ENCODE data around the gene SLC30A3. TPM values are rescaled to one million over a fixed set of nuclear protein-coding genes. Genes with fewer than 3 reads are reported as not detected.

Gene SLC30A3
- total RNA-seq, 1 experiment from 2014 or later = not detected

DNA sequence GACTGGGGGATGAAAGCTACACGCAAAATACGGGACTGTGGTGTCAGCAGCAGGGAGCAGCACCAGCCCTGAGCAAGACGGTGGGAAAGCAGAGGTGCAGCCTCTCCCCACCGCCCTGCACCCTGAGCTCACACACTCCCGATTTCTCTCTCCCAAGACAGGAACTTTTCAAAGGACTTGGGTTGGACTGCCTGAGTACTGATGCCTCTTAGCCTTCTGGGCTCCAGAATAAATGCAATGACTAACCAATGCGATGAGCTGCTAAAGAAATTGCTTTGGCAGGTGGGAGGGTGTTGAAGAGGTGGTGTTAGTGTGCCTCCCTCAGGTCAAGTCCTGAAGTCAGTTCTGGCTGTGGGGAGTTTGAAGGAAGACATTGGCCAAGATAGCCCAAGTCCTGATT is 29.0 kb upstream of the SLC30A3 start:
- CTCF ChIA-PET = interaction anchor here (0.6 to 6.1 kb wide), 5 partner anchors 11 to 194 kb away, joined by 3 to 46 read pairs (median 9); partner anchors contain the start of gene TRIM54
- H3K4me3 Mint-ChIP-seq (ENCODE audit: unreplicated experiment) = no peak overlapping the region
- H3K27me3 Mint-ChIP-seq (ENCODE audit: insufficient read depth, unreplicated experiment) = peaks cover 14% of the 10 kb centered on the region
- POLR2A ChIA-PET = interaction anchor here (1.9 to 2.9 kb wide), 2 partner anchors 9 to 32 kb away, joined by 7 to 22 read pairs; partner anchors contain the start of gene TRIM54
- no peak for TF ChIP-seq CTCF (IDR thresholded peaks at IDR 0.05; ENCODE audit: unreplicated experiment)
- no peaks in the 10 kb centered on the region for H3K9me3 Mint-ChIP-seq (ENCODE audit: unreplicated experiment)
- no TSS peak for BruUV-seq (replicated peaks)
- peaks cover 8% of the 10 kb centered on the region for H3K4me1 Mint-ChIP-seq (ENCODE audit: insufficient read depth, unreplicated experiment)
- H3K27ac Mint-ChIP-seq (ENCODE audit: low read depth, unreplicated experiment) = no peak overlapping the region
- peak; percentile 33 for DNase-seq (ENCODE audit: unreplicated experiment)
- no peaks in the 10 kb centered on the region for H3K36me3 Mint-ChIP-seq (ENCODE audit: insufficient read depth, unreplicated experiment)
- intact Hi-C loops (cut with micrococcal nuclease) = no loop called here

DNA sequence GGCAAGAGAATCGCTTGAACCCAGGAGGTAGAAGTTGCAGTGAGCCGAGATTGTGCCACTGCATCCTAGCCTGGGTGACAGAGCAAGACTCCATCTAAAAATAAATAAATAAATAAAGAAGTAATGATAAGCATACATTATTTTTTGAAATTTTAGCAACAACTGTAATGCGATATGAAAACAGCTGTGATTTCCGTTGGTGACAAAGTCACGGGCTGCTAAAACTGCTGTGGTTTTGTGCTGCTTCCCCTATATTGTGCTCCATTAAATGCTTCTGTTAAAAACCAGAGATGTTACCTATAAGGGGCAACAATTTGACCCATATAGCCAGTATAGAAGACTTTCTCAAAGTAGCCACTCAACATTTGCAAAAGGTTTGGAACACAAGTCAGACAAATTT is 27.7 kb upstream of the SLC30A3 start:
- intact Hi-C loops (cut with micrococcal nuclease) = no loop called here
- no peak for TF ChIP-seq CTCF (IDR thresholded peaks at IDR 0.05; ENCODE audit: unreplicated experiment)
- Mint-ChIP-seq H3K4me1 (ENCODE audit: insufficient read depth, unreplicated experiment) (peaks cover 8% of the 10 kb centered on the region), H3K27ac (ENCODE audit: low read depth, unreplicated experiment) (no peak overlapping the region), H3K27me3 (ENCODE audit: insufficient read depth, unreplicated experiment) (peaks cover 14% of the 10 kb centered on the region), H3K9me3 (ENCODE audit: unreplicated experiment) (no peaks in the 10 kb centered on the region), H3K36me3 (ENCODE audit: insufficient read depth, unreplicated experiment) (no peaks in the 10 kb centered on the region), H3K4me3 (ENCODE audit: unreplicated experiment) (no peak overlapping the region)
- CTCF ChIA-PET = interaction anchor here (1.4 to 5.1 kb wide), 3 partner anchors 9 to 13 kb away, joined by 4 to 32 read pairs (median 9); partner anchors contain the start of gene TRIM54
- no TSS peak for BruUV-seq (replicated peaks)
- POLR2A ChIA-PET = no interaction called here
- no peak for DNase-seq (ENCODE audit: unreplicated experiment)

DNA sequence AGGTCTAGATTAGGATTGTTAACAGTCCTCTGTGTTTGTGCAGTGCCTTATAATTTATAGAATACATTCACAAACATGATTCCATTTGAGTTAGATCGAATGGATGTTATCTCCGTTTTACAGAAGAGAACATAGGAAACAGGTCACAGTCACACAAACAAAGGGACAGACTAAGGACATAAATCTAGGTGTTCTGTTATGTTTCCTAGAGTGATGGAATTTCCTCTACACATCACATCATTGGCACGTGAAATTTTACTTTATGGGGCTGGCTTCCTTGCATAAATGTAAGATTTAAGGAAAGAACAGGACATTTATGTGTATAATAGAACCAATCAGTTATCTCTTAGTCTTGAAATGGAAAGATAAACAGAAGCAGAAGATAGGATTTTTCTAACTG is 25.8 kb upstream of the SLC30A3 start:
- TF ChIP-seq CTCF (IDR thresholded peaks at IDR 0.05; ENCODE audit: unreplicated experiment) = no peak
- Mint-ChIP-seq H3K27me3 (ENCODE audit: insufficient read depth, unreplicated experiment) (peaks cover 14% of the 10 kb centered on the region), H3K36me3 (ENCODE audit: insufficient read depth, unreplicated experiment) (no peaks in the 10 kb centered on the region), H3K27ac (ENCODE audit: low read depth, unreplicated experiment) (no peak overlapping the region), H3K9me3 (ENCODE audit: unreplicated experiment) (no peaks in the 10 kb centered on the region), H3K4me3 (ENCODE audit: unreplicated experiment) (no peak overlapping the region), H3K4me1 (ENCODE audit: insufficient read depth, unreplicated experiment) (peaks cover 8% of the 10 kb centered on the region)
- intact Hi-C loops (cut with micrococcal nuclease) = loop anchor here (10.0 kb wide), 1 partner anchor 74 kb away; the partner anchor contains the start of genes ATRAID, CAD and SLC5A6
- POLR2A ChIA-PET = no interaction called here
- no peak for DNase-seq (ENCODE audit: unreplicated experiment)
- CTCF ChIA-PET = interaction anchor here (0.8 to 1.7 kb wide), 3 partner anchors 10 to 14 kb away, joined by 4 to 9 read pairs (median 5); no protein-coding TSS in a partner anchor
- BruUV-seq (replicated peaks) = no TSS peak

DNA sequence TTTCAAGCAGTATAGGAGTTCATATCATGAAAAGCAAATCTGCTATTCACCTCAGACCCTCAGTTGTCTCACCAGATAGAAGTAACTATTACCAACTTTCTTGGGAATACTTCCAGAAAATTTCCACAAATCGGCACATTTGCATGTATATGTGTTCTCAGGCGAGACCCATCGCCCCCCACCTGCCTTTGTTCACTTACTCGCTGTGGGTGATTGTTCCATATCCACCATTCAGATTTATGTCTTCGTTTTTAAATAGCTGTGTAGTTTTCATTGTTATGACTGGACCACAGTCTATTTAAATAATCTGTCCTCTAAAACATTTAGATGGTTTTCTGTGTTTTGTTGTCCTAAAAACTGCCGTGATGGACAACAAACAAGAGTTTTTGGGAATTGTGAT is 22.6 kb upstream of the SLC30A3 start:
- no peak overlapping the region for H3K4me3 Mint-ChIP-seq (ENCODE audit: unreplicated experiment)
- no peak overlapping the region for H3K27ac Mint-ChIP-seq (ENCODE audit: low read depth, unreplicated experiment)
- no TSS peak for BruUV-seq (replicated peaks)
- POLR2A ChIA-PET = interaction anchor here (0.7 kb wide), 1 partner anchor 230 kb away, joined by 3 read pairs; no protein-coding TSS in a partner anchor
- no peaks in the 10 kb centered on the region for H3K36me3 Mint-ChIP-seq (ENCODE audit: insufficient read depth, unreplicated experiment)
- H3K27me3 Mint-ChIP-seq (ENCODE audit: insufficient read depth, unreplicated experiment) = no peaks in the 10 kb centered on the region
- CTCF ChIA-PET = interaction anchor here (5.3 kb wide), 1 partner anchor 18 kb away, joined by 39 read pairs; no protein-coding TSS in a partner anchor
- no peak for DNase-seq (ENCODE audit: unreplicated experiment)
- H3K4me1 Mint-ChIP-seq (ENCODE audit: insufficient read depth, unreplicated experiment) = peaks cover 12% of the 10 kb centered on the region
- H3K9me3 Mint-ChIP-seq (ENCODE audit: unreplicated experiment) = no peaks in the 10 kb centered on the region
- TF ChIP-seq CTCF (IDR thresholded peaks at IDR 0.05; ENCODE audit: unreplicated experiment) = no peak
- intact Hi-C loops (cut with micrococcal nuclease) = loop anchor here (10.0 kb wide), 1 partner anchor 71 kb away; the partner anchor contains the start of genes ATRAID, CAD and SLC5A6
